Measurements from ENCODE around the gene LAMA1.

The LAMA1 gene

GRCh38 chr18:7133181-7133580 lies 15.6 kb upstream of the LAMA1 start:
- POLR2A ChIA-PET, result no interaction called here
- Histone ChIP-seq H3K36me3 (ENCODE audit: control insufficient read depth in 4 of 4, insufficient read depth in 4 of 4, low read length in 3 of 4) (no peaks in the 10 kb centered on the region), H3K27ac (ENCODE audit: insufficient read depth in 1 of 2, low read depth in 1 of 2, low read length in 2 of 2, poor library complexity in 1 of 2, severe bottlenecking in 2 of 2) (no peak overlapping the region), H3K4me1 (ENCODE audit: control extremely low read depth in 1 of 4, control insufficient read depth in 4 of 4, insufficient read depth in 4 of 4, low read length in 3 of 4) (no peaks in the 10 kb centered on the region), H3K4me3 (ENCODE audit: control insufficient read depth in 1 of 7, extremely low read depth in 1 of 7, insufficient read depth in 4 of 7, low read depth in 2 of 7, low read length in 6 of 7) (no peak overlapping the region), H3K9me3 (ENCODE audit: control extremely low read depth in 1 of 5, control insufficient read depth in 4 of 5, insufficient read depth in 2 of 5, low read depth in 1 of 5, low read length in 4 of 5) (peaks cover 0 to 3% (median 0%) of the 10 kb centered on the region in 5 experiments), H3K27me3 (replicated peaks in 2 of 5; ENCODE audit: control insufficient read depth in 4 of 5, insufficient read depth in 5 of 5, low read length in 4 of 5) (peaks cover 0 to 5% (median 3%) of the 10 kb centered on the region in 5 experiments)
- CTCF ChIA-PET, result no interaction called here
- no peak for DNase-seq

DNA sequence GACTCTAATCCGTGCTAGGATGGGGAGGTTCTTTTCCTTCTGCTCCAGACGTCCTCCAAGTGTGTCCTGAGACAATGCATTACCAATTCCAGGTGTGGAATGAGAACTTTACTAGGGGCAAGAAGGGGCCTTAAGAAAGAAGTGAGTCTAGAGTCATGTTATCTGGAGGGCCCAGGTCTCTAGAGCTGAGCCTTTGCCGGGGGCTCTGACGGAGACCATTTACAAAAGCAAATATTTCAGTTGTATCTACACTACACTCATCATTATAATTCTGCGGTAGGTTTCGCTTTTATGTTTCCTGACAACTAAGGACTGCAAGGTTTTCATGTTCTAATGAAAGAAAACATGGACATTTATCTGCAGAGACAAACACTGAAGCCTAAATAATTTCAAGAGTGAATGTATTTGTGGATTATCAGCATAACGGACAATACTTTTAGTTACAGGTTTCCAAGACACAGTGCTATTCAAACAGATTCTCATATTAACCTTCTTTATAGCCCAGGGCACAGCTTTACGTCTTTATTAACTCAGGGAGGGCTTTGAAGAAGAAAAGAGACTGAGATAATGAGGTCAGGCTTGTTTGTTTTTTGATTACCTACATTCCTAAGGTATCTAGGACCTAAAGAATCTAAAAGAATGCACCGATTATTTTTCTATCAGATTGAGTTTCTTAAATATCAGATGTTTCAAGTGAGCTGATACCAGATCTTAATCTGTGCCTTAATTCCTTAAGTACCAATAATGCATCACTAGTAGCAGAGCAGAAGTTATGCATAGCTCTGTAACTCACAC lies 15.0 kb upstream of the LAMA1 start:
- no peaks in the 10 kb centered on the region for H3K36me3 ChIP-seq (ENCODE audit: control insufficient read depth in 4 of 4, insufficient read depth in 4 of 4, low read length in 3 of 4)
- H3K4me1 ChIP-seq (ENCODE audit: control extremely low read depth in 1 of 4, control insufficient read depth in 4 of 4, insufficient read depth in 4 of 4, low read length in 3 of 4), result no peaks in the 10 kb centered on the region
- no peak for DNase-seq
- CTCF ChIA-PET, result no interaction called here
- POLR2A ChIA-PET, result no interaction called here
- no peak overlapping the region for H3K4me3 ChIP-seq (ENCODE audit: control insufficient read depth in 1 of 7, extremely low read depth in 1 of 7, insufficient read depth in 4 of 7, low read depth in 2 of 7, low read length in 6 of 7)
- peaks cover 0 to 10% (median 4%) of the 10 kb centered on the region in 5 experiments for H3K27me3 ChIP-seq (replicated peaks in 2 of 5; ENCODE audit: control insufficient read depth in 4 of 5, insufficient read depth in 5 of 5, low read length in 4 of 5)
- 95% methylated on average over 3 of the region's 9 CpGs for WGBS (ENCODE audit: insufficient coverage)
- H3K27ac ChIP-seq (ENCODE audit: insufficient read depth in 1 of 2, low read depth in 1 of 2, low read length in 2 of 2, poor library complexity in 1 of 2, severe bottlenecking in 2 of 2), result no peak overlapping the region
- peaks cover 0 to 3% (median 0%) of the 10 kb centered on the region in 5 experiments for H3K9me3 ChIP-seq (ENCODE audit: control extremely low read depth in 1 of 5, control insufficient read depth in 4 of 5, insufficient read depth in 2 of 5, low read depth in 1 of 5, low read length in 4 of 5)

GRCh38 chr18:7122376-7122775 lies 4.8 kb upstream of the LAMA1 start:
- H3K27me3 ChIP-seq (replicated peaks in 2 of 5; ENCODE audit: control insufficient read depth in 4 of 5, insufficient read depth in 5 of 5, low read length in 4 of 5), result peaks cover 11 to 47% (median 13%) of the 10 kb centered on the region in 5 experiments
- ChIA-PET CTCF (interaction anchor here (0.7 kb wide), 1 partner anchor 144 kb away, joined by 3 read pairs; no protein-coding TSS in a partner anchor), POLR2A (no interaction called here)
- H3K36me3 ChIP-seq (ENCODE audit: control insufficient read depth in 4 of 4, insufficient read depth in 4 of 4, low read length in 3 of 4), result no peaks in the 10 kb centered on the region
- 96% methylated on average over 2 of the region's 4 CpGs for WGBS (ENCODE audit: insufficient coverage)
- H3K9me3 ChIP-seq (ENCODE audit: control extremely low read depth in 1 of 5, control insufficient read depth in 4 of 5, insufficient read depth in 2 of 5, low read depth in 1 of 5, low read length in 4 of 5), result no peaks in the 10 kb centered on the region
- no peak overlapping the region for H3K27ac ChIP-seq (ENCODE audit: insufficient read depth in 1 of 2, low read depth in 1 of 2, low read length in 2 of 2, poor library complexity in 1 of 2, severe bottlenecking in 2 of 2)
- DNase-seq, result no peak
- peaks cover 0 to 5% (median 2%) of the 10 kb centered on the region in 4 experiments for H3K4me1 ChIP-seq (ENCODE audit: control extremely low read depth in 1 of 4, control insufficient read depth in 4 of 4, insufficient read depth in 4 of 4, low read length in 3 of 4)
- H3K4me3 ChIP-seq (ENCODE audit: control insufficient read depth in 1 of 7, extremely low read depth in 1 of 7, insufficient read depth in 4 of 7, low read depth in 2 of 7, low read length in 6 of 7), result no peak overlapping the region

- H3K27ac ChIP-seq (ENCODE audit: insufficient read depth in 1 of 2, low read depth in 1 of 2, low read length in 2 of 2, poor library complexity in 1 of 2, severe bottlenecking in 2 of 2), result no peak overlapping the region
- peak overlapping the region in 5 of 7 experiments; percentile 23 to 74 (median 70) for H3K4me3 ChIP-seq (ENCODE audit: control insufficient read depth in 1 of 7, extremely low read depth in 1 of 7, insufficient read depth in 4 of 7, low read depth in 2 of 7, low read length in 6 of 7)
- CTCF ChIA-PET, result no interaction called here
- H3K9me3 ChIP-seq (ENCODE audit: control extremely low read depth in 1 of 5, control insufficient read depth in 4 of 5, insufficient read depth in 2 of 5, low read depth in 1 of 5, low read length in 4 of 5), result peaks cover 0 to 3% (median 0%) of the 10 kb centered on the region in 5 experiments
- DNase-seq, result peak in 2 of 3 donors; percentile 7 to 14
- POLR2A ChIA-PET, result no interaction called here
- peaks cover 12 to 79% (median 36%) of the 10 kb centered on the region in 5 experiments for H3K27me3 ChIP-seq (replicated peaks in 2 of 5; ENCODE audit: control insufficient read depth in 4 of 5, insufficient read depth in 5 of 5, low read length in 4 of 5)
- peaks cover 0 to 21% (median 12%) of the 10 kb centered on the region in 4 experiments for H3K4me1 ChIP-seq (ENCODE audit: control extremely low read depth in 1 of 4, control insufficient read depth in 4 of 4, insufficient read depth in 4 of 4, low read length in 3 of 4)
- H3K36me3 ChIP-seq (ENCODE audit: control insufficient read depth in 4 of 4, insufficient read depth in 4 of 4, low read length in 3 of 4), result no peaks in the 10 kb centered on the region
- under 1% methylated on average over 43 of the region's 61 CpGs for WGBS (ENCODE audit: insufficient coverage)
Measured at GRCh38 chr18:7116792-7117389, 706 bp downstream of the LAMA1 start.

DNA sequence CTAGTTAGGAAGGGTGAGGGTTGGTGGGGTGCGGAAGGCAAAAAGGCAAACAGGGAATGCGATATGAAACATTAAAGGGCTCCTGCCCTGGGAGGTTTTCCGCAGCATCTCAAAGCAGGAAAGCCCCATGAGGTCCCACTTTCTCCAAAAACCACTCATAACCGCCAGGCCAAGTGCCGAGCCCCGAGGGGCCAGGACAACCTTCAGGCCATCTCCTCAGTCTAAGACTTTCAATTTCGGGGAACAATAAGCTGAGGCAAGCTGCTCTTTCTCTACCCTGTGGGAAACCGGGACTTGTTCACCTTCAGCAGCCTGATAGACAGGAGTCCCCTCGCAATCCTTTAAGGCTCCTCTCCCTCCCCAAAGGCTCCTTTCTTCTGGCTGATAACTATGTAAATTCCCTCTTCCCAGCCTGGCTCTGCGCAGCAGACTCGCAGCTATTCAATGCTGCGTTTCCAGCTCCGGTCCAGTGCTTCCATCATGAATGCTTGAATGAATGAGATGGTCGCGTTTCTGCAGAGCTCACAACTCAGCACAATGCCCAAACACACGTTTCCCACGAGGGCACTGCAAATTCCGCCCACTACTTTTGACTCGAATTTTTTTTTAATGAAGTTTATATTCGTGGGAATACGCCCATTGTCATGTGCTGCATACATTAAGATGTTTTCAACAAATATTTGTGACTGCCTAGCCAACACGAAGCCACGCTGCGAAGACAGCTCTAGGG lies 1.4 kb downstream of the LAMA1 start:
- no peak overlapping the region for H3K27ac ChIP-seq (ENCODE audit: insufficient read depth in 1 of 2, low read depth in 1 of 2, low read length in 2 of 2, poor library complexity in 1 of 2, severe bottlenecking in 2 of 2)
- peaks cover 0 to 21% (median 12%) of the 10 kb centered on the region in 4 experiments for H3K4me1 ChIP-seq (ENCODE audit: control extremely low read depth in 1 of 4, control insufficient read depth in 4 of 4, insufficient read depth in 4 of 4, low read length in 3 of 4)
- DNase-seq, result peak in 2 of 3 donors; percentile 28 to 31
- CTCF ChIA-PET, result no interaction called here
- peaks cover 13 to 82% (median 39%) of the 10 kb centered on the region in 5 experiments for H3K27me3 ChIP-seq (replicated peaks in 2 of 5; ENCODE audit: control insufficient read depth in 4 of 5, insufficient read depth in 5 of 5, low read length in 4 of 5)
- H3K36me3 ChIP-seq (ENCODE audit: control insufficient read depth in 4 of 4, insufficient read depth in 4 of 4, low read length in 3 of 4), result no peaks in the 10 kb centered on the region
- H3K9me3 ChIP-seq (ENCODE audit: control extremely low read depth in 1 of 5, control insufficient read depth in 4 of 5, insufficient read depth in 2 of 5, low read depth in 1 of 5, low read length in 4 of 5), result peaks cover 0 to 3% (median 0%) of the 10 kb centered on the region in 5 experiments
- H3K4me3 ChIP-seq (ENCODE audit: control insufficient read depth in 1 of 7, extremely low read depth in 1 of 7, insufficient read depth in 4 of 7, low read depth in 2 of 7, low read length in 6 of 7), result peak overlapping the region in 6 of 7 experiments; percentile 8 to 74 (median 64)
- POLR2A ChIA-PET, result no interaction called here
- 5% methylated on average over 23 of the region's 24 CpGs for WGBS (ENCODE audit: insufficient coverage)

DNA sequence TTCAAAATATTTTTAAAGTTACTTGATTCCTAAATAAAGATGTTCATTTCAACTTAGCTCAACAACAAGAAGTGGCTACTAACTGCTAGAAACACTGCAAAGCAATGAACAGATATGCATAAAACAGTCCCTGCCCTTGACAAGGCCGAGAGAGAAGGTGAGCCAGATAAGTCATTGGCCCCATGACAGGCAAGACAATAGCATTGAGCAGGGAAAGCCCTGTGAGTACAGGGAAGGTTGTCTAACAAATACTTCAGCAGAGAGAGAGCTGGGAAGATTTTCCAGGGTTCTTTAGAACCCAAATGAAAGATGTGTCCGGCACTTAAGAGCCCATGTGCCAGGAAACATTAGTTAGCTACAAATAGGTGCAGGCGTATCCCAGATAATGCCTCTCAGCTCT lies 4.7 kb downstream of the LAMA1 start:
- DNase-seq, result no peak
- POLR2A ChIA-PET, result no interaction called here
- Histone ChIP-seq H3K4me1 (ENCODE audit: control extremely low read depth in 1 of 4, control insufficient read depth in 4 of 4, insufficient read depth in 4 of 4, low read length in 3 of 4) (peaks cover 0 to 20% (median 12%) of the 10 kb centered on the region in 4 experiments), H3K27ac (ENCODE audit: insufficient read depth in 1 of 2, low read depth in 1 of 2, low read length in 2 of 2, poor library complexity in 1 of 2, severe bottlenecking in 2 of 2) (no peak overlapping the region), H3K9me3 (ENCODE audit: control extremely low read depth in 1 of 5, control insufficient read depth in 4 of 5, insufficient read depth in 2 of 5, low read depth in 1 of 5, low read length in 4 of 5) (peaks cover 0 to 3% (median 0%) of the 10 kb centered on the region in 5 experiments), H3K27me3 (replicated peaks in 2 of 5; ENCODE audit: control insufficient read depth in 4 of 5, insufficient read depth in 5 of 5, low read length in 4 of 5) (peaks cover 10 to 65% (median 40%) of the 10 kb centered on the region in 5 experiments), H3K36me3 (ENCODE audit: control insufficient read depth in 4 of 4, insufficient read depth in 4 of 4, low read length in 3 of 4) (no peaks in the 10 kb centered on the region), H3K4me3 (ENCODE audit: control insufficient read depth in 1 of 7, extremely low read depth in 1 of 7, insufficient read depth in 4 of 7, low read depth in 2 of 7, low read length in 6 of 7) (no peak overlapping the region)
- WGBS (ENCODE audit: insufficient coverage), result 96% methylated on average over 3 of the region's 3 CpGs
- CTCF ChIA-PET, result no interaction called here

All from common myeloid progenitor, CD34-positive (primary cell).